Body of pancreas (tissue), 4 donors: ENCODE data around the gene LAMC2. TPM values are rescaled to one million over a fixed set of nuclear protein-coding genes. Genes with fewer than 3 reads are reported as not detected.

Experiments
- ATAC-seq: fragments of 150-250 bp; one replicate; pipeline ENCODE4 v1.9.1; 2016
- DNase-seq, 4 donors: peaks; one replicate each; pipeline ENCODE4 v3.0.0-alpha.2; 2019
- H3K27ac ChIP-seq, 4 donors: fragments of 200-600 bp; sonication (generic); 1 replicate in 3 of 4; 2 replicates in 1 of 4; pipeline versions ENCODE4 v1.5.1 to v1.6.1; 2016 to 2019; ENCODE audit warnings: mild to moderate bottlenecking in 1 of 4, mixed read lengths in 1 of 4, moderate library complexity in 1 of 4
- H3K27me3 ChIP-seq, 2 donors: fragments of 200-600 bp; sonication (generic); one replicate each; pipeline ENCODE4 v1.6.0; 2016; ENCODE audit warnings: mild to moderate bottlenecking in 1 of 2
- H3K36me3 ChIP-seq, 2 donors: fragments of 200-600 bp; sonication (generic); replicated peaks in 1 of 2; 2 replicates each; pipeline ENCODE4 v1.5.1; 2016; ENCODE audit warnings: low read depth in 2 of 2; ENCODE audit not compliant: insufficient read depth in 1 of 2
- H3K4me1 ChIP-seq: fragments of 200-600 bp; sonication (generic); one replicate; pipeline ENCODE4 v1.6.0; 2016
- H3K4me3 ChIP-seq, 2 donors: fragments of 200-600 bp; sonication (generic); 1 replicate in 1 of 2; 2 replicates in 1 of 2; pipeline ENCODE4 v1.5.1; 2016 to 2019
- H3K9me3 ChIP-seq, 3 donors: fragments of 200-600 bp; sonication (generic); 1 replicate in 2 of 3; 2 replicates in 1 of 3; pipeline ENCODE4 v1.5.1; 2016
- CTCF ChIP-seq, 7 experiments: fragments of 450-650 bp in 4 of 7; fragments of 200-600 bp in 3 of 7; sonication (generic) in 3 of 7; IDR thresholded peaks; one replicate each; pipeline ENCODE4 v1.5.1; 2016 to 2019; ENCODE audit warnings: antibody characterized with exemption in 7 of 7
- POLR2A ChIP-seq, 3 donors: fragments of 450-650 bp; IDR thresholded peaks; one replicate each; pipeline ENCODE4 v1.6.1; 2016; ENCODE audit warnings: antibody characterized with exemption in 3 of 3, mild to moderate bottlenecking in 2 of 3
- WGBS, 2 donors: methylation state at CpG; one replicate each; pipeline ENCODE4 v1.1.5; 2017; 5-methylcytosine and 5-hydroxymethylcytosine counted together
- intact Hi-C: fragments of 100-400 bp; cut with DNase I; formaldehyde crosslinking; loops from one replicate; pipeline ENCODE4 v1.15.1; 2023
- total RNA-seq, 2 donors: library from RNA; depleted of rRNA; stranded (reverse); fragments of >200 nt; gene quantifications; one replicate each; pipeline ENCODE4 v1.1.0, GENCODE V29; 2016

Gene LAMC2
- total RNA-seq, 2 donors from 2014 or later, result 3.6 to 6.7 TPM

- DNase-seq (no peak), ATAC-seq (no peak)
- Histone ChIP-seq H3K27me3 (no peaks in the 10 kb centered on the region), H3K36me3 (no peaks in the 10 kb centered on the region), H3K4me1 (no peaks in the 10 kb centered on the region), H3K27ac (no peak overlapping the region), H3K4me3 (no peak overlapping the region), H3K9me3 (no peaks in the 10 kb centered on the region)
- no peak for TF ChIP-seq CTCF (IDR thresholded peaks at IDR 0.05)
- no peak for TF ChIP-seq POLR2A (IDR thresholded peaks at IDR 0.05)
- WGBS, 2 donors, result 49 to 52% methylated on average over 3 of the region's 3 CpGs
- intact Hi-C loops, result no loop called here
These were observed 61.4 kb downstream of the LAMC2 start for GRCh38 chr1:183247484-183247883.

GRCh38 chr1:183247931-183248330 lies 61.9 kb downstream of the LAMC2 start:
- intact Hi-C loops, result no loop called here
- WGBS, 2 donors, result 63 to 75% methylated on average over 1 of the region's 1 CpG

GRCh38 chr1:183248989-183249691 lies 63.1 kb downstream of the LAMC2 start:
- WGBS, 2 donors, result 59 to 77% methylated on average over 3 to 4 of the region's 4 CpGs
- TF ChIP-seq CTCF (IDR thresholded peaks at IDR 0.05) (no peak), POLR2A (IDR thresholded peaks at IDR 0.05) (no peak)
- intact Hi-C loops, result no loop called here
- no peaks in the 10 kb centered on the region for H3K4me1 ChIP-seq
- no peaks in the 10 kb centered on the region for H3K9me3 ChIP-seq
- H3K27ac ChIP-seq, result no peak overlapping the region
- no peak overlapping the region for H3K4me3 ChIP-seq
- no peaks in the 10 kb centered on the region for H3K36me3 ChIP-seq
- no peaks in the 10 kb centered on the region for H3K27me3 ChIP-seq
- no peak for DNase-seq
- no peak for ATAC-seq

More at GRCh38 chr1:183247931-183248330, 61.9 kb downstream of the LAMC2 start:
- H3K27me3 ChIP-seq, result no peaks in the 10 kb centered on the region
- H3K4me3 ChIP-seq, result no peak overlapping the region
- ATAC-seq (no peak), DNase-seq (no peak)
- no peaks in the 10 kb centered on the region for H3K4me1 ChIP-seq
- H3K36me3 ChIP-seq, result no peaks in the 10 kb centered on the region
- no peaks in the 10 kb centered on the region for H3K9me3 ChIP-seq
- no peak overlapping the region for H3K27ac ChIP-seq
- TF ChIP-seq POLR2A (IDR thresholded peaks at IDR 0.05) (no peak), CTCF (IDR thresholded peaks at IDR 0.05) (no peak)

GRCh38 chr1:183249941-183250452 lies 63.9 kb downstream of the LAMC2 start:
- Histone ChIP-seq H3K27ac (no peak overlapping the region), H3K36me3 (no peaks in the 10 kb centered on the region), H3K4me1 (no peaks in the 10 kb centered on the region), H3K27me3 (no peaks in the 10 kb centered on the region), H3K4me3 (no peak overlapping the region), H3K9me3 (no peaks in the 10 kb centered on the region)
- DNase-seq (no peak), ATAC-seq (no peak)
- WGBS, 2 donors, result 65 to 75% methylated on average over 5 of the region's 5 CpGs
- TF ChIP-seq CTCF (IDR thresholded peaks at IDR 0.05) (no peak), POLR2A (IDR thresholded peaks at IDR 0.05) (no peak)
- intact Hi-C loops, result no loop called here
